Stimulated activated CD4-positive, alpha-beta T cell treated with anti-CD3 and anti-CD28 coated beads, Interleukin-4, amount 100 ng/mL, for 48 hours (primary cell): ENCODE measurements around the gene NINJ1.

Source experiments
- DNase-seq, 2 donors: peaks; one replicate each; pipeline ENCODE4 v3.0.0-alpha.2; 2020; ENCODE audit warnings: low read depth in 2 of 2

Gene NINJ1

DNA sequence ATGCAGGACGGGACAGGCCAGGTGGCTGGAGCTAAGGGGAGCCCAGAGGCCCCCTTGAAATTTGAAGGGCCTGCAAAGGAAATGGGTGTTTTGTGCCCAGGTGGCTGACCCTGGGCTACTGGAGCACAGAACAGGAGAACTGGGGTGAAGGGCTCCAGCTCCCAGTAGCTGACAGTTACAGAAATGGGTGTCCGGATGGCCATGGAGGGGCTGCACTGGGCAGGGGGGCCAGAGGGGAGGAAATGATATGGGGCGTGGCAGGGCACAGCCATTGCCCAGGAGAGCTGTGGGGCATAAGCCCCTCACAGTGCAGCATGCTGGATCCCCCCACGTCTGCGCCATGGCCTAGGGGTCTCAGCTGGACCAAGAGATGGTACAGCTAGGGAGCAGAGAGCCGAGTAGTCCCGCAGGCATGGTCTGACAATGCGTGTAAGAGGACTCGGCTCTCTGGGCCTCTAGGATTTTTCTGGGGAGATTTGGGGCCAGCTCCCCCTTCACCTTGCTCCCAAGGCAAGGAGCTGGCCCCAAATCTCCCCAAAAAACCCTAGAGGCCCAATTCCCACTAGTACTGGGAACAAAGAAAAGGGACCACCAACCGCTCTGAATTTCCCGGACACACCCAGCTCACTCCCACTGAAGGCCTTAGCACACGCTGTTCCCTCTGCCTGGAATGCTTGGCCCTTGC lies 45.9 kb downstream of the NINJ1 start:
- no peak for DNase-seq

DNA sequence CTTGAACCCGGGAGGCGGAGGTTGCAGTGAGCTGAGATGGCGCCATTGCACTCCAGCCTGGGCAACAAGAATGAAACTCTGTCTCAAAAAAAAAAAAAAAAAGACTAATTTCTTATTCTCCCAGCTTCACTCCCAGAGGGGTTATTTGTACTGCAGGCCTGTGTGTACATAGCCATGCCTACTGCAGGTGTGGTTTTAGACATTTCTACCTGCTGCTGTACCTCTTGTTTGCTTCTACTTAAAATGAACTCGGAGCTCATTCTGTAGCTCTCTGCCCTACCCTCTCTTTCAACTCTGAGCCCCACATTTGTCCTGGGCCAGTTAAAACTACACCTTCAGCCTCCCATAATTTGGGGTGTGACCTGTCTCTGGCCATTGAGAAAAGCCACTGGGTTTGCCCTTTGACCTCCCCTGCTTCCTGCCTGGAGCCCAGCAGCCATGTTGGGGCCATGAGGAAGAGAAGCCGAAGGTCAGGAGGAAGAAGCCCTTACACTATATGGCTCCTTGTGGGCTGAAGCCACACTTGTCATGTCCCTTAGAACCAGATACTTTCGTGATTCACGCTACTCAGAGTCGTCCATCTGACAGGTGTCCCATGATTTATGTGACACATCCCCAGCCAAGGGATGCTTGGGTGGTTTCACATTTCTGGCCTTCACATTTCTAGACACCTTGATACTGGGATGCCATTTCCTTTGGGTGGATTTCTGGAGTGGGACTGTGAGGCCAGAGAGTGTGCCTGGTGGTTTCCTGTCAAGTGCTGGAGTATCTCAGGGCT lies 47.4 kb downstream of the NINJ1 start:
- no peak for DNase-seq

DNA sequence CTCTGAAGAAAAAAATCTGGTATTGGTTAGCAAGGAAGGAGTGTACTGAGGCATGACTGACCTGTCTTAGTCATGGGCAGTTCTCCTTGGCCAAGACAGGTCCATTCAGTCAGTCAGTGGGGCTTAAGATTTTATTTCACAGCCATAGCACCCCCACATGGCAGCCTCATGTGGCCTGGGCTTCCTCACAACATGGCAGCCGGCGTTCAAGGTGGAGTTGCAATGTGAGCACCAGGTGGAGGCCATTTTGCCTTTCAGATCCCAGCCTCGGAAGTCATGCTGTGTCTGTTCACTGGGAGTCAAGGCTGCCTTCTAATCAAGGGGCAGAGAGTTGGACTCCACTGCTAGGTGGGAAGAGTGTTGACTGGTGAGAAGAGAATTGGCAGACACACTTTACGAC lies 48.4 kb downstream of the NINJ1 start:
- no peak for DNase-seq

DNA sequence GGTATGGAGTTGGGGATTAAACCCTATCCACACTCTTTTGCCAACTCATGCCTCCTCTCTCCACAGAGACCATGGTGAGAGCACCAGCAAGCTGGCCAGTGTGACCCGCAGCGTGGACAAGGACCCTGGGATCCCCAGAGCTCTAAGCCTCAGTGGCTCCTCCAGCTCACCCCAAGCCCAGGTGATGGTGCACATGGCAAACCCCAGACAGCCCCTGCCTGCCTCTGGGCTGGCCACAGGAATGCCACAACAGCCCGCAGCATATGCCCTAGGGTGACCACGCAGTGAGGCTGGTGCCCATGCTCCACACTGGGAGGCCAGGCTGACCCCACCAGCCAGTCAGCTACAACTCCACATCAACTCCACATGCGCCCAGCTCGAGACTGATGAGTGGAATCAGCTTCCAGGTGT lies 49.6 kb downstream of the NINJ1 start:
- DNase-seq: no peak

DNA sequence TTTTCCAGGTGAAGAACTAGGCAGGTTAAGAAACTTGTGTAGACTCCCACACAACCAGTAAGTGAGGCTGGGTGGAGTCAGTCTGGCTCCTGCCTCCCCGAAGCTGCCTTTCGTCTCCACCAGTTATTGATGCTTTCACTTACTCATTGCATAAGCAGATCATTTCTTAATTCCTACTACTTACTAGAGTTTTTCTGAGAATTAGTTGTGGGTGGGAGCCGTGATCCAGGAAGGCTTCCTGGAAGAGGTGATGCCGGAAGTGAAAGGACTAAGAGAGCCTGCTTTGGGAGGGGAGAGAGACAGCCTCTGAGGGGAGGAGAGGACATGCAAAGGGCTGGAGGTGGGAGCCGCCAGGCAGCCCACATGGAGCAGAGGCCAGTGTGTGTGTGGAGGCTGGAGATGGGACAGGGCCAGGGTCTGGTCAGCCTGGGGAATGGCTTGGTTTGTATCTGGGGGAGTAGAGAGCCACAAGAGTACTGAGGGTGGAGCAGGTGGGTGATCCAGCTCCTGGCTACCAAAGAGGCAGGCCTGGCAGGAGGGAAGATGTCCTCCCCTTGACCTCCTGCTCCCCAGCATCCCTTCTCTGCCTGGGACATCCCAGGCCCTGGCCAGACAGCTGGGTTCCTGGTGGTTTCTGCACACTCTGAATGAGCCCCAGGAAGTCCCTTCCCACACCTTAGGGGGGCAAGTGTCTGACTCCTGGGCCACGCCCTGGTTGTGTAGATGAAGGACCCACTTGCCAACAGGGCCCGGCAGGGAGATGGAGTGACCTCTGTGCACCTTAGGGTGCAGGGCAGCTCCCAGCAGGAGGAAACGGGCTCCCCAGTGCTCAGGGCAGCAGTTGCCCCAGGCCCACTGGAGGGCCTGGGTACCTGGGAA lies 50.2 kb downstream of the NINJ1 start:
- no peak for DNase-seq

DNA sequence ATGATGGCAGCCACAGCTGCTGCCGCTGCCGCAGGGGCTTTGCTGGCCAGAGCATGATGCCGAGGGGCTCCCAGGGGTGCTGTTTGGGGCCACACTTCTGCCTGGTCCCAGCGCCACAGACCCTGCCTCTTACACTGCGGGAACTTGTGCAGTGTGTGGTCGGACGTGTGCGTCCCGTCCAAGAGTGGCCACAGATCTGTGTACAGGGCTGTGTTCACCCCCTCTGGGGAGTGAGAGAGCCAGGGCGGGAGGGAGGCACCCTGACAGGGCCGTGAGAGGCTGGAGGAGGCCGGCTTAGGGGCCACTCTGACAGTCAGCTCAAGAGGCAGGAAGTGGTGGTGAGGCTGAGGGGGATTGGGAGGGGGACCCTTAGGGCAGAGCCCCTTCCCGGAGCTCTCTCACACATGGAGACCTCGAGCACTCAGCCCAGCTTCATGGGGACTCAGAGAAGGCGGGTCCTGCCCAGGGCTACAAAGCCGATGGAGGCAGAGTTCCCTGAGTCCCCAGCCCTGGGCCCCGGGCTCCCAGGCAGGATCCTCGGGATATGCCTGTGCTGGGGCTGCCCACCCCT lies 51.1 kb downstream of the NINJ1 start:
- DNase-seq: no peak

DNA sequence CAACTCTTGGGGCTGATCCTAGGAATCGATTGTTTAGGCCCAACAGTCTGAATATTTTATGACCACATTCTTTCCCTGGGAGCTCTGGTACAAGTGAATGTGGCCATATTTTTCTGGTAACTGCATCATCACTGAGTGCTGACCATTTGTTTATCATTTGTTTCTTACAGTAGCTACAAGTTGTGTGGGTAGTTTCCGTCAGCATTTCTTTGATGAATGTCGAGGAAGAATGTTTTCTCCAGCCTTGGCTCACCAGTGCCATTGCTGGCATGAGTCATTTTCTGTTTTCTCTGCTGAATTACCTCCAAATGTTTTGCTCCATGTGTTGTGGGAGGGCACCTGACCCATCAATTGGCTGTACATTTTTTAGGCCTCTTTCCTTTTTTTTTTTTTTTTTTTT lies 52.1 kb downstream of the NINJ1 start:
- no peak for DNase-seq

DNA sequence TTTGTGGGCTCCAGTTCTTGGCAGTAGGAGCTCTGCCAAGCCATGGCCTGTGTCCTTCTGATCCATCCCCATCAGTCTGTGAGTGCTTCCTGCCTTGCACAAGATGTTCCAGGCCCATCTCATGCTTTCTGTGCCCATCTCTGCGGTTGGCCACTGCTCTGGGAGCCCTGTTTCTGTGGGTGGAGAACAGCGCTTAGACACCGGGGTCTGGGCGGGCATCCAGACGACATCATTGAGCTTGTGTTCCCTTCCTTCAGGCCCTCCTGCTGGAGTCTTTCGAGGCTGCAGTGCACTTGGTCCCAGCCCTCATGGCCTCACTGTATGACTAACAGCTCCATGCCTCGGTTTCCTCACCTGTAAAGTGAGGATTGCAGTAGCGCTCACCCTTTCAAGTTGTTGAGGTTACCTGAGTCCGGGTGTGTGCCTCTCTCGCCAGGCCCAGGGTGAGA lies 52.9 kb downstream of the NINJ1 start:
- DNase-seq: no peak

DNA sequence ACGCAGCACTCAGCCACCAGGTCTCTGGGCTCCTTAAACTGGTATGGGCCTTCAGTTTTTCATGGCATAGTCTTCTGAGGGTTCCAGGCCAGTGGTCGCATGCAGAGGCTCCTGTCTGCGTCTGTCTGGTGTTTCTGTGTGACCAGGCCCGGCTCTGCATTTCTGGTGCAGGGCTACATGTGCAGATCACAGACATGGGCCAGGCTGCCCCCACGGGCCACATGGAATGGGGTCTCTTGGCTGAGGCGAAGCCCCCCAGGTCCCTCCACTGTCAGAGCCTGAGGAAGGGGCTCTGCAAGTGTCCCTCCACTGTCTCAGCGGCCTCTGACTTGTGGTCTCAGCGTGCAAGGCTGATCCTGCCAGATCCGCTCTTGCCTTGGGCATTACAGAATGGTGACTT lies 53.6 kb downstream of the NINJ1 start:
- DNase-seq: no peak

DNA sequence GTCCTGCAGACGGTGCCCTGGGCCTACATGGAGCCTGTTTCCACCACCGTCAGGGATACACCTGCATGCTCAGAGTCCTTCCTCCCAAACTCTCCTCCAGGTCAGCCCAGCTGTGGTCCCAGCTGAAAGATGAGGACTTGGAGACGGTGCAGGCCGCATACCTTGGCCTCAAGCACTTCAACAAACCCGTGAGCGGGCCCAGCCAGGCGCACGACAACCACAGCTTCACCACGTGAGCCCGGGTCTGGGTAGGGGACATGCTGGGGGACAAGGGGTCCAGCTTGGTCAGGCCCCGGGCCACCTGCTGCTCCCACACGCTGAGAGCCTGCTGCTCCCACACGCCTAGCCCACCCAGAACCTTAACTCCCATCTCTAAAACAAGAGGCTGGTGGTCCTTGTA lies 54.7 kb downstream of the NINJ1 start:
- DNase-seq: no peak

DNA sequence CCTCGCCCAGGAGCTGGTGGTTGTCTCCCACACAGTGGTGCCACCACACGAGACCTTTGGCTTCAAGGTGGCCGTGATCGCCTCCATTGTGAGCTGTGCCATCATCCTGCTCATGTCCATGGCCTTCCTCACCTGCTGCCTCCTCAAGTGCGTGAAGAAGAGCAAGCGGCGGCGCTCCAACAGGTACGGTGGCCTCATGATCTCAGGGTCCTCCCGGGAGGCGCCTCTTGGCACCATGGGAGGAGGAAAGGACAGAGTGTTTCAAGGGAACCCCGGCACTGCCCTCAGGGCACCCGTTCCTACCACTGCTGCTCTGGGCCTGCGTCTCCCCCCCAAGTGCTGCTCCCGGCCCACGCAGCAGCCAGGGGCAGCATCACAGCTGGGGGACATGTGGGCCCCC lies 56.2 kb downstream of the NINJ1 start:
- DNase-seq: no peak

DNA sequence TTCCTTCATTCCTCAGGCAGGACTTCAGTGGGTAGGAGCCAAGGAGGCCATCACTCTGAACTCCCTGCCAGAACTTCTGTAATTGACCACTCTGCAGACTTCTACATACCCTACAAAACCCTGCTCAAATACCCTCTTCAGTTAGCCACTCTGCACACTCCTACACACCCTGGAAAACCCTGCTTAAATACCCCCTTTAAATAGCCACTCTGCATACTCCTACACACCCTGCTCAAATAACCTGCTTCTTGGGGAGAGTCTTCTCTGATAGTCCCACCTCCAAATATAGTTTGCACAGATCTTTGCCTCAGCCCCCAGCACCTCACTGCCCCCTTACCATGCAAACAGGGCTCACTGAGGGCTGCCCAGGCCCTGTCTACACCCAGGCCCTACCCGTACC lies 56.7 kb downstream of the NINJ1 start:
- DNase-seq: no peak

DNA sequence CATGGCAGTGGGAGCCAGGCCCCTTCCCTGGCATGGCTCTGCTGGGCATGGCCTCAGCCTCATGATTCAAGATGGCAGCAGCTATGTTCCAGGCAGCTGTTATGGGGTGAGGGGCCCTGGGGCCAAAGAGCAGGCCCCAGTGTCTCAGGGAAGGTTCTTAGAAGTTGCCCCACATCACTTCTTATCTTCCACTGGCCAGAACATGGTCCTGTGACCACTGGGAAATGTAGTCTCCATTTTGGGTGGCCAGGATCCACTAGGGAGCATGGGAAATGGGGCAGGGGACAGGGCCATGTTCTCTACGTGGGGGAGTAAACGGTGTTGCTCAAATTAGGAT lies 57.3 kb downstream of the NINJ1 start:
- DNase-seq: no peak

DNA sequence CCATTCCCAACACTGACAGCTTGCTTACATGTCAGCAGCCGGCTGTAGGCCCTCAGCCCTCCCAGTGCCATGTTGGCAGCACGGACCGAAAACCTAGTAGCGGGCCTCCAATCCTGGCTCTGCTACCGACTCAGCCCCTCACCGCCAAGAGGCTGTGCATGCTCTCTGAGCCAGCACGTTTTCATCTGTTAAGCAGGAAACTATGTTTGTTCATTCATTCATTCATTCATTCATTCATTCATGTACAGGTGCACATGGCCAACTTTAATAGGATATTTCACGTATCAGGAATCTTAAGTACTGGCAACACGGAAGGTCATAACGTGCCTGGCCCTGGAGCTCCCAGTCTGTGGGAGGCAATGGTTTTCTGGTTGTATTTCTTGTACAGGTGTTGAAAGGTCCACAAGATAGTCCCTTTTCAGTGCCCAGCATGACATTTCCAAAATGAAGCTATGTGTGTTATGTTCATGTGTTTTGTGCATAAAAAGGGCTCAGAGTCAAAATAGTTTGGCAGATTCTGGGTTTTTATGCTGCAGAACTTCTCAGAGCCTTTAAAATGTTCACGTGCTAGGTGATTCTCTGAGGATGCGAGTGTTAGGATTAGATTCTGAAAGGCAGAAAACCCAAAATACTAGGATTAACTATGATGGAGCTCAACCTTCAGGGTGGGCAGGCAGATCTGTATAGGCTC lies 57.8 kb downstream of the NINJ1 start:
- no peak for DNase-seq

DNA sequence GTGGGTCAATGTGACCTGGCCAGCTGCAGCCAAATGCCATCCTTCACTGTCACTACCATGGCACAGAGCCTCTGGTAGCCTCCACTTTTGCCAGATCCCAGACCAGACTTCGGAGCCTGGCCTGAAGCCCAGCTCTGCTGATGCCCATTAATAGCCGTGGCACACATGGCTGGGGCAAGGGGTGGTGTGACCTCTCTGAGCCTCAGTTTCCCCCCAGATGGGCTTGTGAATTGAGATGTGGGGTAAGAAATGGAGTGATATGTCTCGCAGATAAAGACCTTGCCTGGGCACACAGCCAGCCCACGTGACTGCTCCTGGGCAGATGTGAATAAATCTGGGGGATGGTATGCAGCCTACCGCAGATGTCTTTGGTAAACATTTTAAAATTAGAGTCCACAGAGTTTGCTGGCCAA lies 61.7 kb downstream of the NINJ1 start:
- no peak for DNase-seq
